H1 (cell line): ENCODE measurements around the gene LAT. TPM values are rescaled to one million over a fixed set of nuclear protein-coding genes. Genes with fewer than 3 reads are reported as not detected.

Experiments used
- CTCF ChIA-PET: fragments of 300-600 bp; sonication (Branson Sonifier 250); formaldehyde crosslinking; loops from one replicate; lab custom pipeline; 2021; ENCODE audit not compliant: partially characterized antibody; lab: Charles Lee
- POLR2A ChIA-PET: fragments of 300-600 bp; sonication (Branson Sonifier 250); formaldehyde crosslinking; loops from one replicate; lab custom pipeline; 2021; ENCODE audit warnings: inconsistent platforms; ENCODE audit not compliant: partially characterized antibody; lab: Charles Lee
- DNase-seq, 2 experiments: peaks; one replicate each; pipeline versions ENCODE4 v3.0.0 to v3.0.0-alpha.2; 2010 to 2022; ENCODE audit warnings: low spot score in 2 of 2, low read depth in 1 of 2, mixed read lengths in 1 of 2
- FAIRE-seq: peaks from 2 replicates; lab custom pipeline; 2011; peaks lifted over from hg19 to GRCh38; lab: Jason Lieb, UNC
- H2AFZ ChIP-seq: 2 replicates; pipeline ENCODE4 v1.8.1; 2012; ENCODE audit warnings: low read length, inconsistent platforms
- H2AK5ac ChIP-seq: 2 replicates; pipeline ENCODE4 v1.6.1; 2013; ENCODE audit warnings: low read depth, low read length
- H2BK120ac ChIP-seq: replicated peaks from 2 replicates; pipeline ENCODE3; 2013; ENCODE audit warnings: low read depth, low read length, inconsistent platforms
- H2BK12ac ChIP-seq: 2 replicates; pipeline ENCODE4 v1.6.1; 2013; ENCODE audit warnings: low read depth, low read length
- H2BK15ac ChIP-seq: 2 replicates; pipeline ENCODE4 v1.6.1; 2013; ENCODE audit warnings: low read length
- H2BK20ac ChIP-seq: 2 replicates; pipeline ENCODE4 v1.6.1; 2013; ENCODE audit warnings: low read length
- H2BK5ac ChIP-seq: 2 replicates; pipeline ENCODE4 v1.6.1; 2013; ENCODE audit warnings: low read depth, low read length
- H3K14ac ChIP-seq: 2 replicates; pipeline ENCODE4 v1.6.1; 2013; ENCODE audit warnings: inconsistent platforms; ENCODE audit not compliant: insufficient read length
- H3K18ac ChIP-seq: 2 replicates; pipeline ENCODE4 v1.6.1; 2013; ENCODE audit warnings: low read length; ENCODE audit errors: extremely low read depth
- H3K23ac ChIP-seq: 2 replicates; pipeline ENCODE4 v1.6.1; 2013; ENCODE audit warnings: inconsistent platforms; ENCODE audit not compliant: insufficient read length
- H3K23me2 ChIP-seq: 2 replicates; pipeline ENCODE4 v1.6.1; 2013; ENCODE audit warnings: low read depth, low read length
- H3K27ac ChIP-seq: 2 replicates; pipeline ENCODE4 v1.6.1; 2011; ENCODE audit warnings: low read depth, low read length, inconsistent platforms
- H3K27me3 ChIP-seq, 4 experiments: replicated peaks in 1 of 4; 1 replicate in 1 of 4; 2 replicates in 3 of 4; pipeline versions ENCODE4 v1.6.1 to v1.8.1; 2011 to 2013; ENCODE audit warnings: low read length in 3 of 4, mild to moderate bottlenecking in 3 of 4, inconsistent platforms in 2 of 4, mixed read lengths in 2 of 4, moderate library complexity in 1 of 4; ENCODE audit not compliant: control insufficient read depth in 3 of 4, insufficient read depth in 3 of 4; ENCODE audit errors: extremely low read depth in 1 of 4
- H3K36me3 ChIP-seq, 4 experiments: 2 replicates each; pipeline versions ENCODE4 v1.6.1 to v1.8.1; 2011 to 2013; ENCODE audit warnings: mild to moderate bottlenecking in 4 of 4, low read length in 3 of 4, moderate library complexity in 2 of 4, control low read depth in 1 of 4, inconsistent platforms in 1 of 4; ENCODE audit not compliant: insufficient read depth in 4 of 4, control insufficient read depth in 2 of 4
- H3K4ac ChIP-seq: replicated peaks from 2 replicates; pipeline ENCODE3; 2013; ENCODE audit warnings: low read length, low read depth, mixed read lengths, inconsistent platforms; ENCODE audit not compliant: insufficient read length
- H3K4me1 ChIP-seq, 4 experiments: replicated peaks in 1 of 4; 1 replicate in 1 of 4; 2 replicates in 3 of 4; pipeline versions ENCODE4 v1.6.1 to v1.8.1; 2011 to 2013; ENCODE audit warnings: low read length in 3 of 4, inconsistent platforms in 2 of 4, mixed read lengths in 1 of 4; ENCODE audit not compliant: insufficient read depth in 4 of 4, control insufficient read depth in 3 of 4
- H3K4me2 ChIP-seq, 2 experiments: 2 replicates each; pipeline versions ENCODE4 v1.6.1 to v1.8.1; 2011 to 2013; ENCODE audit warnings: low read depth in 2 of 2, low read length in 2 of 2, control low read depth in 1 of 2, inconsistent platforms in 1 of 2, mild to moderate bottlenecking in 1 of 2; ENCODE audit not compliant: insufficient read depth in 1 of 2
- H3K4me3 ChIP-seq, 4 experiments: fragments of 200-600, 300-600 bp in 1 of 4; sonication (generic), shearing (Covaris generic), sonication (Bioruptor Twin) in 1 of 4; 2 replicates each; pipeline versions ENCODE4 v1.5.1 to v1.8.1; 2011 to 2016; ENCODE audit warnings: low read length in 4 of 4, low read depth in 3 of 4, control low read depth in 2 of 4, inconsistent platforms in 2 of 4, mild to moderate bottlenecking in 2 of 4, mixed read lengths in 1 of 4, moderate library complexity in 1 of 4; ENCODE audit not compliant: insufficient read depth in 2 of 4; ENCODE audit errors: extremely low read depth in 1 of 4
- H3K56ac ChIP-seq: replicated peaks from 2 replicates; pipeline ENCODE3; 2013; ENCODE audit warnings: low read depth, mild to moderate bottlenecking, mixed read lengths, low read length, inconsistent platforms; ENCODE audit not compliant: insufficient read length
- H3K79me1 ChIP-seq: 2 replicates; pipeline ENCODE4 v1.6.1; 2013; ENCODE audit warnings: low read depth, low read length, control low read depth
- H3K79me2 ChIP-seq, 2 experiments: 2 replicates each; pipeline versions ENCODE4 v1.6.1 to v1.8.1; 2012 to 2013; ENCODE audit warnings: low read length in 2 of 2, mild to moderate bottlenecking in 2 of 2, inconsistent platforms in 1 of 2; ENCODE audit not compliant: insufficient read depth in 2 of 2, control insufficient read depth in 1 of 2
- H3K9ac ChIP-seq, 4 experiments: replicated peaks in 1 of 4; 1 replicate in 1 of 4; 2 replicates in 3 of 4; pipeline versions ENCODE4 v1.6.1 to v1.8.1; 2011 to 2013; ENCODE audit warnings: low read depth in 3 of 4, low read length in 3 of 4, control low read depth in 2 of 4, mild to moderate bottlenecking in 2 of 4, moderate library complexity in 2 of 4, inconsistent platforms in 1 of 4; ENCODE audit errors: extremely low read depth in 1 of 4
- H3K9me3 ChIP-seq, 2 experiments: 2 replicates each; pipeline versions ENCODE4 v1.6.1 to v1.8.1; 2012 to 2013; ENCODE audit warnings: mild to moderate bottlenecking in 2 of 2, moderate library complexity in 2 of 2, control low read depth in 1 of 2, inconsistent platforms in 1 of 2, low read depth in 1 of 2, low read length in 1 of 2, mixed read lengths in 1 of 2; ENCODE audit not compliant: insufficient read depth in 2 of 2
- H4K20me1 ChIP-seq, 2 experiments: replicated peaks in 1 of 2; 2 replicates each; pipeline versions ENCODE3 to v1.8.1; 2011 to 2013; ENCODE audit warnings: inconsistent platforms in 2 of 2, low read length in 2 of 2, mild to moderate bottlenecking in 1 of 2; ENCODE audit not compliant: insufficient read depth in 2 of 2, control insufficient read depth in 1 of 2
- H4K5ac ChIP-seq: 2 replicates; pipeline ENCODE4 v1.6.1; 2013; ENCODE audit warnings: low read length, low read depth, mixed read lengths, inconsistent platforms; ENCODE audit not compliant: insufficient read length
- H4K8ac ChIP-seq: 2 replicates; pipeline ENCODE4 v1.8.0; 2013; ENCODE audit warnings: mild to moderate bottlenecking, moderate library complexity, low read length, inconsistent platforms; ENCODE audit not compliant: insufficient read depth; ENCODE audit errors: extremely low read depth
- H4K91ac ChIP-seq: replicated peaks from 2 replicates; pipeline ENCODE3; 2013; ENCODE audit warnings: low read length, mixed read lengths, inconsistent platforms; ENCODE audit not compliant: insufficient read length
- CTCF ChIP-seq, 3 experiments: IDR thresholded peaks; 1 replicate in 2 of 3; 2 replicates in 1 of 3; pipeline versions ENCODE4 v1.5.1 to v1.6.1; 2011; ENCODE audit warnings: low read length in 3 of 3, mild to moderate bottlenecking in 3 of 3, inconsistent platforms in 2 of 3, low read depth in 1 of 3, moderate library complexity in 1 of 3; ENCODE audit not compliant: insufficient read depth in 1 of 3; ENCODE audit errors: control extremely low read depth in 1 of 3
- RFX5 ChIP-seq: IDR thresholded peaks from 2 replicates; pipeline ENCODE4 v1.6.1; 2011; ENCODE audit warnings: low read depth, low read length, improper control_type of control experiment, borderline replicate concordance
- TAF1 ChIP-seq: IDR thresholded peaks from 2 replicates; pipeline ENCODE4 v1.6.1; 2011; ENCODE audit warnings: mild to moderate bottlenecking, low read depth, low read length
- WGBS, 2 experiments: shearing (Covaris generic) in 1 of 2; methylation state at CpG; one replicate each; pipeline versions ENCODE4 v1.1.6 to v1.1.7; 2013 to 2015; ENCODE audit warnings: low lambda C conversion rate in 2 of 2, mixed read lengths in 2 of 2, inconsistent platforms in 1 of 2, low coverage in 1 of 2, missing lambda C conversion rate in 1 of 2; ENCODE audit not compliant: insufficient replicate concordance in 2 of 2, insufficient coverage in 1 of 2, insufficient read length in 1 of 2; ENCODE audit errors: extremely low coverage in 1 of 2, missing lambda C conversion rate in 1 of 2; 5-methylcytosine and 5-hydroxymethylcytosine counted together
- polyA plus RNA-seq, 7 experiments: library from polyadenylated mRNA; depleted of rRNA in 3 of 7; stranded (reverse) in 5 of 7; unstranded in 2 of 7; fragments of >200 nt in 5 of 7; fragments of 200-250 nt in 2 of 7; gene quantifications; 1 replicate in 5 of 7; 2 replicates in 1 of 7; 4 replicates in 1 of 7; pipeline versions ENCODE4 v1.2.1 to v1.2.3, GENCODE V29; 2011 to 2013; ENCODE audit warnings: missing spikeins in 2 of 7, mixed read lengths in 2 of 7
- total RNA-seq: library from RNA; stranded (reverse); fragmentation: NEBNext Ultra II Directional; extraction: Animal tissue kit (Norgen Biotek cat#: 25700); gene quantifications from 2 replicates; pipeline ENCODE4 v1.2.1, GENCODE V29; 2021

Gene LAT
- total and polyA plus RNA-seq, 2 of the 8 experiments (the other 6 are each of a cell fraction or from before 2014, with no cell fraction given) = 2.7 to 3.4 TPM

- no peak overlapping the region for H3K14ac ChIP-seq
- H3K79me1 ChIP-seq = no peaks in the 10 kb centered on the region
- H2BK5ac ChIP-seq = no peak overlapping the region
- CTCF ChIA-PET = interaction anchor here (0.6 to 1.8 kb wide), 10 partner anchors 8 to 81 kb away, joined by 3 to 6 read pairs (median 4); no protein-coding TSS in a partner anchor
- H3K4me3 ChIP-seq = no peak overlapping the region
- POLR2A ChIA-PET = interaction anchor here (1.2 to 3.3 kb wide), 5 partner anchors 8 to 115 kb away, joined by 5 to 23 read pairs (median 8); partner anchors contain the start of genes ATXN2L, RABEP2 and SH2B1
- H4K91ac ChIP-seq = no peak overlapping the region
- no peak for TF ChIP-seq RFX5
- TF ChIP-seq TAF1 = no peak
- peak in 1 of 3 experiments; percentile 0; a peak in 1 of 4 replicates for TF ChIP-seq CTCF (IDR thresholded peaks at IDR 0.05; ENCODE audit: control extremely low read depth in 1 of 3, insufficient read depth in 1 of 3, low read depth in 1 of 3, low read length in 3 of 3)
- H3K27me3 ChIP-seq = no peaks in the 10 kb centered on the region
- H3K23me2 ChIP-seq = peaks cover 2% of the 10 kb centered on the region; the same call in 1 of the 2 replicates
- no peak overlapping the region for H4K8ac ChIP-seq
- no peak overlapping the region for H2AFZ ChIP-seq
- H2AK5ac ChIP-seq = no peak overlapping the region
- H2BK12ac ChIP-seq = no peak overlapping the region
- H3K18ac ChIP-seq = no peak overlapping the region
- no peaks in the 10 kb centered on the region for H3K79me2 ChIP-seq
- H2BK15ac ChIP-seq = no peak overlapping the region
- no peak overlapping the region for H3K4ac ChIP-seq
- H3K36me3 ChIP-seq = no peaks in the 10 kb centered on the region
- H2BK120ac ChIP-seq = no peak overlapping the region
- H3K9me3 ChIP-seq = no peaks in the 10 kb centered on the region
- DNase-seq (no peak), FAIRE-seq (no peak)
- no peak overlapping the region for H3K4me2 ChIP-seq
- no peak overlapping the region for H2BK20ac ChIP-seq
- H3K56ac ChIP-seq = no peak overlapping the region
- no peaks in the 10 kb centered on the region; a peak in 1 of 7 replicates for H3K4me1 ChIP-seq
- WGBS, 2 experiments = 85% methylated on average over 12 of the region's 14 CpGs; no CpG with 5 or more reads in 1 of the 2 experiments
- no peak overlapping the region for H3K27ac ChIP-seq
- no peak overlapping the region for H3K9ac ChIP-seq
- no peak overlapping the region for H3K23ac ChIP-seq
- H4K5ac ChIP-seq = no peak overlapping the region
- no peaks in the 10 kb centered on the region for H4K20me1 ChIP-seq
These were observed 47.5 kb upstream of the LAT start for GRCh38 chr16:28937222-28937876.
